ENCODE results near the gene ITGBL1. TPM values are rescaled to one million over a fixed set of nuclear protein-coding genes. Genes with fewer than 3 reads are reported as not detected.
A peak's percentile ranks its signal among the peaks of the same experiment; 100 is the strongest.

Gene ITGBL1
- total RNA-seq, 3 donors from 2014 or later: 8.2 to 62.5 (median 18.6) TPM

GRCh38 chr13:101423872-101424271 lies 28.6 kb upstream of the ITGBL1 start:
- DNase-seq (ENCODE audit: low spot score in 2 of 2): no peak

GRCh38 chr13:101424381-101425155 lies 27.9 kb upstream of the ITGBL1 start:
- Histone ChIP-seq H3K36me3 (no peaks in the 10 kb centered on the region), H3K27ac (peak overlapping the region; percentile 80 to 89), H3K4me1 (no peaks in the 10 kb centered on the region), H3K4me3 (no peak overlapping the region), H3K27me3 (no peaks in the 10 kb centered on the region), H3K9me3 (no peaks in the 10 kb centered on the region)
- DNase-seq (ENCODE audit: low spot score in 2 of 2): peak in 1 of 2 donors; percentile 54
- TF ChIP-seq POLR2AphosphoS5 (IDR thresholded peaks at IDR 0.05): no peak
- TF ChIP-seq POLR2A (IDR thresholded peaks at IDR 0.05): no peak
- TF ChIP-seq CTCF (IDR thresholded peaks at IDR 0.05): no peak
- intact Hi-C loops (cut with DNase I; ENCODE audit: low total_unique reads): no loop called here

More at GRCh38 chr13:101423872-101424271, 28.6 kb upstream of the ITGBL1 start:
- Histone ChIP-seq H3K36me3 (no peaks in the 10 kb centered on the region), H3K9me3 (no peaks in the 10 kb centered on the region), H3K27ac (peak overlapping the region; percentile 68 to 80), H3K4me1 (no peaks in the 10 kb centered on the region), H3K27me3 (no peaks in the 10 kb centered on the region), H3K4me3 (no peak overlapping the region)
- intact Hi-C loops (cut with DNase I; ENCODE audit: low total_unique reads): no loop called here
- TF ChIP-seq POLR2AphosphoS5 (IDR thresholded peaks at IDR 0.05) (no peak), CTCF (IDR thresholded peaks at IDR 0.05) (no peak), POLR2A (IDR thresholded peaks at IDR 0.05) (no peak)

GRCh38 chr13:101425156-101425471 lies 27.4 kb upstream of the ITGBL1 start:
- intact Hi-C loops (cut with DNase I; ENCODE audit: low total_unique reads): no loop called here
- Histone ChIP-seq H3K27me3 (no peaks in the 10 kb centered on the region), H3K36me3 (no peaks in the 10 kb centered on the region), H3K4me3 (no peak overlapping the region), H3K9me3 (no peaks in the 10 kb centered on the region), H3K4me1 (no peaks in the 10 kb centered on the region), H3K27ac (peak overlapping the region; percentile 80 to 89)
- TF ChIP-seq CTCF (IDR thresholded peaks at IDR 0.05): no peak
- no peak for TF ChIP-seq POLR2A (IDR thresholded peaks at IDR 0.05)
- no peak for TF ChIP-seq POLR2AphosphoS5 (IDR thresholded peaks at IDR 0.05)
- DNase-seq (ENCODE audit: low spot score in 2 of 2): no peak

- Histone ChIP-seq H3K27me3 (no peaks in the 10 kb centered on the region), H3K36me3 (no peaks in the 10 kb centered on the region), H3K27ac (peak overlapping the region; percentile 80 to 89), H3K9me3 (no peaks in the 10 kb centered on the region), H3K4me1 (no peaks in the 10 kb centered on the region), H3K4me3 (no peak overlapping the region)
- intact Hi-C loops (cut with DNase I; ENCODE audit: low total_unique reads): no loop called here
- TF ChIP-seq POLR2AphosphoS5 (IDR thresholded peaks at IDR 0.05): no peak
- no peak for TF ChIP-seq POLR2A (IDR thresholded peaks at IDR 0.05)
- TF ChIP-seq CTCF (IDR thresholded peaks at IDR 0.05): no peak
- DNase-seq (ENCODE audit: low spot score in 2 of 2): no peak
Observed at GRCh38 chr13:101425623-101426022, 26.9 kb upstream of the ITGBL1 start.

- intact Hi-C loops (cut with DNase I; ENCODE audit: low total_unique reads): no loop called here
- TF ChIP-seq POLR2AphosphoS5 (IDR thresholded peaks at IDR 0.05): no peak
- TF ChIP-seq POLR2A (IDR thresholded peaks at IDR 0.05): no peak
- no peak for TF ChIP-seq CTCF (IDR thresholded peaks at IDR 0.05)
- no peaks in the 10 kb centered on the region for H3K36me3 ChIP-seq
- no peak overlapping the region for H3K4me3 ChIP-seq
- H3K27ac ChIP-seq: no peak overlapping the region
- H3K4me1 ChIP-seq: no peaks in the 10 kb centered on the region
- H3K9me3 ChIP-seq: no peaks in the 10 kb centered on the region
- DNase-seq (ENCODE audit: low spot score in 2 of 2): no peak
- H3K27me3 ChIP-seq: no peaks in the 10 kb centered on the region
Observed at GRCh38 chr13:101429733-101430132, 22.7 kb upstream of the ITGBL1 start.
